Measurements from ENCODE around the gene CNOT2. TPM values are rescaled to one million over a fixed set of nuclear protein-coding genes. Genes with fewer than 3 reads are reported as not detected.

The CNOT2 gene
- total RNA-seq, 3 donors from 2014 or later: 80.3 to 86.2 (median 81.0) TPM

GRCh38 chr12:70355972-70356371 lies 112.7 kb downstream of the CNOT2 start:
- no peak for DNase-seq

GRCh38 chr12:70359458-70360197 lies 116.4 kb downstream of the CNOT2 start:
- ATAC-seq (no peak), DNase-seq (no peak)
- H3K4me1 ChIP-seq (ENCODE audit: low read depth): no peaks in the 10 kb centered on the region
- no peaks in the 10 kb centered on the region for H3K36me3 ChIP-seq (ENCODE audit: low read depth)
- H3K9me3 ChIP-seq: no peaks in the 10 kb centered on the region
- intact Hi-C loops (cut with DNase I, micrococcal nuclease): loop anchor here in 1 of 2 donors (10.0 kb wide), 1 partner anchor 115 kb away; the partner anchor contains the start of gene CNOT2
- no peak for TF ChIP-seq CTCF (IDR thresholded peaks at IDR 0.05)
- H3K4me3 ChIP-seq: no peak overlapping the region

More at GRCh38 chr12:70355972-70356371, 112.7 kb downstream of the CNOT2 start:
- intact Hi-C loops (cut with DNase I, micrococcal nuclease): no loop called here
- no peak for TF ChIP-seq CTCF (IDR thresholded peaks at IDR 0.05)
- Histone ChIP-seq H3K4me3 (no peak overlapping the region), H3K9me3 (no peaks in the 10 kb centered on the region), H3K36me3 (ENCODE audit: low read depth) (no peaks in the 10 kb centered on the region), H3K4me1 (ENCODE audit: low read depth) (no peaks in the 10 kb centered on the region)
- ATAC-seq: no peak

- DNase-seq (no peak), ATAC-seq (no peak)
- no peaks in the 10 kb centered on the region for H3K36me3 ChIP-seq (ENCODE audit: low read depth)
- H3K9me3 ChIP-seq: no peaks in the 10 kb centered on the region
- intact Hi-C loops (cut with DNase I, micrococcal nuclease): loop anchor here in 1 of 2 donors (10.0 kb wide), 1 partner anchor 115 kb away; the partner anchor contains the start of gene CNOT2
- no peak overlapping the region for H3K4me3 ChIP-seq
- no peak for TF ChIP-seq CTCF (IDR thresholded peaks at IDR 0.05)
- H3K4me1 ChIP-seq (ENCODE audit: low read depth): peaks cover 4% of the 10 kb centered on the region
Observed at GRCh38 chr12:70360218-70360617, 117.0 kb downstream of the CNOT2 start.

GRCh38 chr12:70364695-70365397 lies 121.6 kb downstream of the CNOT2 start:
- Histone ChIP-seq H3K9me3 (no peaks in the 10 kb centered on the region), H3K36me3 (ENCODE audit: low read depth) (no peaks in the 10 kb centered on the region), H3K4me3 (no peak overlapping the region), H3K4me1 (ENCODE audit: low read depth) (peaks cover 14% of the 10 kb centered on the region)
- no peak for DNase-seq
- ATAC-seq: no peak
- no peak for TF ChIP-seq CTCF (IDR thresholded peaks at IDR 0.05)
- intact Hi-C loops (cut with DNase I, micrococcal nuclease): loop anchor here in 1 of 2 donors (10.0 kb wide), 1 partner anchor 120 kb away; the partner anchor contains the start of gene CNOT2

GRCh38 chr12:70365398-70365647 lies 122.1 kb downstream of the CNOT2 start:
- ATAC-seq: no peak
- no peak for DNase-seq
- no peak for TF ChIP-seq CTCF (IDR thresholded peaks at IDR 0.05)
- peaks cover 14% of the 10 kb centered on the region for H3K4me1 ChIP-seq (ENCODE audit: low read depth)
- no peak overlapping the region for H3K4me3 ChIP-seq
- no peaks in the 10 kb centered on the region for H3K9me3 ChIP-seq
- no peaks in the 10 kb centered on the region for H3K36me3 ChIP-seq (ENCODE audit: low read depth)
- intact Hi-C loops (cut with DNase I, micrococcal nuclease): loop anchor here in 1 of 2 donors (10.0 kb wide), 1 partner anchor 121 kb away; the partner anchor contains the start of gene CNOT2

Measured in mucosa of descending colon (tissue), 3 donors.